NCI-H2107 treated with DMSO at 0.1 percent for 48 hours (cell line): ENCODE data around the gene HRH1.

Experiments used
- DNase-seq: peaks from one replicate; lab custom pipeline; 2025; ENCODE audit not compliant: unreplicated experiment; lab: John Stamatoyannopoulos, UW

HRH1 gene

DNA sequence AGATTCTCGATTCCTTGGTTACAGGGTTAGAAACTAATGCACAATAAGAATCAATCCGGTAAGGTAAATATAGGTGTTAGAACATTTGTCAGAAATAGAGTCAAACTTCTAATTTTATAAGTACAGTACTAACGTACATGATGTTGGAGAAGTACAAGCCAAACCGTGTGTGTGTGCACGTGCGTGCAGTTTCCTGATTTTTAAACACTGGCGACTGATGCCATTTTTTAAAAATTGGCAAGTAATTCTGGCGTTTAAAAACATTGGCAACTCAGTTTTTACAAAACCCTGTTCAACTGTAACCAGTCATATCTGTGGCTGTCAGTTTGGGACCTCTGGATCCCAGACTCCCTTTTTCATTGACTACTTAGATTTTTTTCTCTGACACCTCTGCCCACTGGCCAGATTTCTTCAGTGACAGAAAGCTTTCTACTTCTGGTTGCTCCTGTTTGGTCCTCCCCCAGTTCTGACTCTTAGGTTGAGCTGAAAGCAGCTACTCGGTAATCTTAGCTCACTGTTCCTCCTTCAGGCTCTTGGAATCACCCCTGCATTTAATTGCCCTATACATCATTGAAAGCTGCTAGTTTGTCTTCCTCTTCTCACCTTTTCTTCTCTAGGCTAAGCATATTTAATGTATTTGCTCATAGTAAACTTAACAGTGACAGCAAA, 118.7 kb downstream of the HRH1 start:
- no peak for DNase-seq

DNA sequence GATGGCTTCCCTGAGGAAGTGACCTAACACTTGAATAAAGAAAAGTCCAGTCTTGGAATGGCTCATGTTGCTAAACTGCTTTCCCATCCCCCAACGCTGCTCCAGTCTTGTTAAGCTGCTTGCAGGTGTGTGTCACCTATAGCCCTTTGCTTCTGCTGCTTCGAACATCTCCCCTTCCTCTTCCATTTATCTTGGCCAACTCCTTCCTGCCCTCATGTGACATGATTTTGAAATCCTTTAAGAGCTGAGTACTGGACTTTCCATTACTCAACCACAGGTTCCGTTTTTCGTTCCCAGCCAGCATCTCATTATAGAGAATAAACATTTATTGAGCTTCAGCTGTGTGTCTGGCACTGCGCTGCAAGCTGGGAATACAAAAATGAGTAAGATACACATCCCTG, 119.6 kb downstream of the HRH1 start:
- no peak for DNase-seq

DNA sequence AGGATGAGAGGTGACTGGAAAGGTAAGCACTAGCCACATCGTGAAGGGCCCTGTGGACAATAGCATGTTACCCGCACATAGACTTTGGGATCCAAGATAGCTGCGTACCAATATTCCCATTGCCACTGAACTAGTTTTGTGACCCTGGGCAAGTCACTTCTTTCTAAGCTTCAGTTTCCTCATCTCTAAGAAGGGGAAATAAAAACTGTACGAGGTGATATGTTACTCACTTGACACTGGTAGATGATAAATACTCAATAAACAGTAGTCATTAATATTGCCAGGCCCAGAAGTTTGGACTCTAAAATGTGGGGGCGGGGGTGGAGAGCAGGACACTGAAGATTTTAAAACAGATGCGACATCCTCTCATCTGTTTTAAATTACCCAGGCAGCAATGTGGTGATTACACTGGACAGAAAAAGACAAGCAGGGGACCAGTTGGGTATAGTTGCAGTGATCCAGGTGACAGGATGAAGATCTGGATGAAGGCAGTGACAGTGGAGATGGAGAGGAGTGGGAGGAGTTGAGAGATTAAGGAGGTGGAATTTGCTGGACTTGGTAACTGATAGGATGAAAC, 120.4 kb downstream of the HRH1 start:
- no peak for DNase-seq

DNA sequence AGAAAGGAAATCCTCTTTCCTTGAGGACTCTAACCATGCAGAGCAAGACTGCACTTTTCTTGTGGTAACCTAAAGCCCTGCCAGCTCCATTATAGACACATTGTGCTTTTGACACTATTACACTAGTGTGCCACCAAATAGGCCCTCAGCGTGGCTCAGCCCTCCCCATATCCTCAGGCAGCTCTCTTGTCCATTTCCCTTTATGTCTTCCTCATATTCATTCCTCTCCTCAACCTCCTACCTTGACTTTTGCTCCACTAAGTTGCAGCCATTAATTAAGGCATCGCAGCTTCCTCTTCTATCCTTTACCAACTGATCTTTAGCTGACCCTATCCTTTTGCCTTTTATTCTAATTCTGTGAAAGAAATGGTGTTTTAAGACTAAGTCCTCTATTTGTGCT, 121.6 kb downstream of the HRH1 start:
- DNase-seq, result no peak

DNA sequence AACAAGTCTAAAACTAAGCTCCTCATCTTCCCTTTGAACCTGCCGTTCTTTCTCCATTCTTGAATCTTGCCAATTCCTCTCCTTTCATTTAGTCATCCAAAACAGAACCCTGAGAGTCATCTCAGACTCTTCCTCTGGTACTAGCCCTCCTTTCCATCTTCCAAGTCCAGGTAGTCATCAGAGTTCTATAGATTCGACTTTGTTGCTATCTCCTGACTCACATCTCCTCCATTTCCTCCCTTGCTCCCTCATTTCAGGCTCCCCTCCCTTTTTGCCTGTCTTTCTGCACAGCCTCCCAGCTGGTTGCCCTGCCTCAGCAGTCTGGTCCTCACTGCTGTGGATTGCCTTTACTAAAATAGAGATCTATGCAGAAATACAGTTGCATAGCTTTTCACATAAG, 122.6 kb downstream of the HRH1 start:
- no peak for DNase-seq

DNA sequence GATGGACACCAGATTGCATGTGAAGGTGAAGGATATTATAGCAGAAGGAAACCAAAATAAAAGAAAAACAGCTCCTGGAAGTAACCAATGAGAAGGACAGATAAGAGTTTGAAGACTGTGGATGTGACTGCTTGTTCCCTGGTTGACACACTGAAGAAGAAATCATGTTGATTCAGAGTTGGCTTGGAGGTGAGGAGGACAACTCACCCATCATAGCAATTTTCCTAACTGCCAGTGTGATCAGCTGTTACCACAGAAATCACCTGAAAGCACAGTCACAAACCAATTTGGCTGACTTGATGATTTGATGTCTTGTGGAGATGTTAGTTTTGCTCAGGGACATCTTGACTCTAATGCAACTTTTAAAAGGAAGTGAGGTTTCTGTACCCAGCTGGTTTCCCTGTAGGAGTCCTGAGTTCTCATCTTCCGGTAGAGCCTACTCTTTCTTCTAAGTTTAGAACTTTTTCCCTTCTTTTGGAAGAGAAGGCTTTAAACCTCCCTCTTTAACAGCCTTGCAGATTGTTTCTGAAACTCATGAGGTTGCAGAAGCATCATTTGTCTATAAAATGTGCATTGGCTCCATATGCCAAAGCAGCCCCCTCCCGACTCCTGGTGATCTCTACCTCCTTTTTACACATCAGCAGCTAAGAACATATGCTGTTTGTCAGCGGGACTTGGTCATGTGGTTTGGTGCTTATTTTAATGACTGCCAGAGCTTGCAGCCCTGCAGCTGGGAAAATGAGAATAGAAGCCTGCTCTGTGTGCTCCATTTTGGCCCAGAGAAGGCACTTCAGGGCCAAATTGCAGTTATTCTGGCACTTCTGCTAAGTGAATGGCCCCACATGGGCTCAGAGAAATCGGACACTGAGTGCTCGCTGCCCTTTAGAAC, 128.2 kb downstream of the HRH1 start:
- no peak for DNase-seq

DNA sequence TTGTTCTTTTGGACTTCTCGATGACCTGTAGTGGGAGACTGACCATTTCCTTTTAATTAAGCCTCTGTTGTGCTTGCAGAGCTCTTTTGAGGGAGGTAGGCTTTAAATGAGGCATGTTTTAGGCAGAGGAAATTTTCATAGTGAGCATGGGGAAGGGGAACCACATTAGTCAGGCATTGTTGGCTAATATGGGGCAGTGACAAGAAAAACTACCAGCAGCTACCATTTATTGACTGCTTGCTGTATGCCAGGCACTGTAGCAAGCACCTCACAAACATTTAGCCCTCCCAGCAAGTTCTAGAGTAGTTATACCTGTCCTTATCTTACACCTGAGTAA, 128.8 kb downstream of the HRH1 start:
- no peak for DNase-seq

DNA sequence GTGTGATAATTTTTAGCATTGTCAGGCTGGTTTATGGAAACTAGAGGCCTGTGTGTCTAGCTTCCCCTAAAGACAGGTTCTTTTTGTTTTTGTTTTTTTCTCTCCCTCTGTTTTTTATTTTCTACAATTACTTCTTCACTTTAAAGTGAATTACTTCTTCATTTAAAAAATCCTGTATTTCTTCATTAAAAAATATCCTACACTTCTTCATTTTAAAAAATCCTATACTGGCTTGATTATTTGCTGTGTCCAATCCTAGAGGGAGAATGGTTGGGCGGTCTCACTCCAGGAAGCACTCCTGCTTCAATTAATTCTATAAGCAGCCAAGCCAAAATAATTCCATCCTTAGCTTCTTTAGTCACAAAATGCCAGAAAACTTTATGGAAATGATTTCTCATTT, 129.7 kb downstream of the HRH1 start:
- DNase-seq, result no peak

DNA sequence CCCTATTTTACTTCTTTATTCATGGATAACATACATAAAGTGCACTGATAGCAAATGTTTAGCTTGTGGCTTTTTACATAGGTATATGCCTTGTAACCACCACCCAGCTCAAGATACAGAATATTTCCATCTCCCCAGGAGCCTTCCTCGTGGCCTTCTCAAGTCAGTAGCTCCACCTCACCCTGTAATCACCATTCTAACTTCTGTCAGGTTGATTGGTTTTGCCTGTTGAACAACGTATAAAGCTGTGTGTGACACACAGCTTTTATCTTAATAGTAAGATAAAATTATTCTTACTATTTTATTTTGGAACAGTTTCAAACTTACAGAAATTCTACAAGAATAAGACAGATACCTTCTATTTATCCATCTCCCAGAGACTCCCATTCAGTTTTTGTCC, 131.2 kb downstream of the HRH1 start:
- DNase-seq, result no peak

DNA sequence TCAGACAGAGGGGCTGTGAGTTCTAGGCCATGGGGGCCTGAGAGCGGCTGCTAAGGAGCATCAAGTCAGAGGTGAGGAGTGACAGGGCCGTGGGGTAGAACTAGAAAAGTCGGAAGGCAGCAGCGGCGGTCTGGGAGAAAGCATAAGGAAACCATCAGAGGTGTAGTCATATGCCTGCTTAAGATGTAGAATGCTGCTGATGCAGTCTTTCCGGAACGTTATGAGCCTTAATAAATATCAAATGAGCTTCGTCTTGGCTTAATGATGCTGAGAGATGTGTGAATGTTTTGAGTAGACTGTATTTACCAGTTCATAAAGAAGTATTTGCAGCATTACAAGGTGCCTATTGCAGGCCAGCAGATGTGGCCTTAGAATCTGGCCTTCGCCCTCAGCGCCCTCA, 133.1 kb downstream of the HRH1 start:
- no peak for DNase-seq

DNA sequence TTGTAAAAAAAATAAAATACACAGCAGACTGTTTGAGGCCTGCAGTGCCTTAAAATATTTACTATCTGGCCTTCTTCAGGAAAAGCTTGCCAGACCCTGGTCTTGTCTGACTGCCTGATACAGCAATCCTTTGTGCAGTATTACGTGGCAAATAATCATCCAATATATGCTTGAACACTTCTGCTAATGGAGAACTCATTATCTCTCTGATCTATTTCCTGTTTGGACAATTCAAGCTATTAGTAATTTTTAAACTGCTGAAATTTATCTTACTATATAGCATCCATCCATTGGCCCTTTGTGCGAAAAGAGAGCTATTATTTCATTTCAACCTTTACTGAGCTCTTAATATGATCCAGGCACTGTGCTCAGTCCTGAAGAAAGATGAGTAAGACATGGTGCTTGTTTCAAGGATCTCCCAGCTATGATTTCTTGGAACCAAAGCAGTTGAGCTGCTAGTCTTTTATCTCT, 133.8 kb downstream of the HRH1 start:
- DNase-seq, result no peak

DNA sequence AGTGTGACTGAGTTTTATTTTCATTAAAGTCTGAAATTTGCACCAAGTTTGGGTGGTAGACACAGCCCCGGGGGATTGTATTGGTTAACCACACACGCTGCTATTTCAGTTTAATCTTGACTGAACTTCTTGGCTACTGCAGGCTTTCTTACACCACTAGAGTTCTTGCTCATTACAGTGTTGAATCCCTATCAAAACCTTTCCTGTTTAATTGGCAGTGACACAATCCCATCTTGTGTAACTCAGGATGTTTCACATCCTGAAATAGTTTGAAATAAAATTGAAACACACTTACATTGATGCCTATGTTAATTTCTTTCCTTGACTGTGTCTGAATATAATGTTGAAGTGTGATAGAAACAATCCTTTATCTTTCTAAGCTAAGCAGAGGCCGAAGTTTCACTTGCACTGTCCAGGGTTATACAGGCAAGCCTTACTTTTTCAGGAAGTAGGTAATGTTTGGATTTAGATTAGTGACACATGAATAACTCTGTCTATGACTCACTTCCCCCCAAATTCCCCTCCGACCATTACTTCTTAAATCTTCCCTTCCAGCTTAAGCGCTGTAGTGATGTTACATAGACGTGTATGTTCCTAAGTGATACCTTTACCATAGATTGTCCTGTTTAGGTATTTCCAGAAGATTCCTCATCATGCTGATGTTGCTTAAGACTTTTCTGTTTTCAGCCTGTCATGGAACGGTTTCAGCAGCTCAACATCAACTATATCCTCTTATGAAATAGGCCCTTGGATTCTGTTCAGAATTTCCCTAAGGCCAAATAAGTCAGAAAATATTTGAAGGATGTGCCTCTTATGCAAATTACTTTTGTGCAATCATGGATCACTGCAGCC, 134.7 kb downstream of the HRH1 start:
- DNase-seq, result no peak

DNA sequence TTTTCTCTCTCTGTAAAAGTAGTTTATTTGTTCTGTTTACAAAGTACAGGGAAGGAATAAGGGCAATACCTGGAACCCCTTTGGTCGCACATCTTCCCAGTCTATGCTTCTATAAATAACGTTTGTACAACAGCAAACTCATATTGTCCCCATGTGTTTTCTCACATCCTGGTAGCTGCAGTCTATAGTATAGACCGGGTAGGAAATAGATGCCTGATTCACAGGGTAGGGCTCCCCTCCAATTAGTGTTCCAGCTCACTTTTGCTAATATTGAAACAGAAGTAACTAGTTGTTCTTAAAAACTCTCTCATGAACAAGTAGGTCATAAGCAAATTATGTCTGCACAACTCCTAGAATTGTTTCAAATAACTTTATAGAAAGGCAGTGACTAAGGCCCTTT, 135.6 kb downstream of the HRH1 start:
- DNase-seq, result no peak

DNA sequence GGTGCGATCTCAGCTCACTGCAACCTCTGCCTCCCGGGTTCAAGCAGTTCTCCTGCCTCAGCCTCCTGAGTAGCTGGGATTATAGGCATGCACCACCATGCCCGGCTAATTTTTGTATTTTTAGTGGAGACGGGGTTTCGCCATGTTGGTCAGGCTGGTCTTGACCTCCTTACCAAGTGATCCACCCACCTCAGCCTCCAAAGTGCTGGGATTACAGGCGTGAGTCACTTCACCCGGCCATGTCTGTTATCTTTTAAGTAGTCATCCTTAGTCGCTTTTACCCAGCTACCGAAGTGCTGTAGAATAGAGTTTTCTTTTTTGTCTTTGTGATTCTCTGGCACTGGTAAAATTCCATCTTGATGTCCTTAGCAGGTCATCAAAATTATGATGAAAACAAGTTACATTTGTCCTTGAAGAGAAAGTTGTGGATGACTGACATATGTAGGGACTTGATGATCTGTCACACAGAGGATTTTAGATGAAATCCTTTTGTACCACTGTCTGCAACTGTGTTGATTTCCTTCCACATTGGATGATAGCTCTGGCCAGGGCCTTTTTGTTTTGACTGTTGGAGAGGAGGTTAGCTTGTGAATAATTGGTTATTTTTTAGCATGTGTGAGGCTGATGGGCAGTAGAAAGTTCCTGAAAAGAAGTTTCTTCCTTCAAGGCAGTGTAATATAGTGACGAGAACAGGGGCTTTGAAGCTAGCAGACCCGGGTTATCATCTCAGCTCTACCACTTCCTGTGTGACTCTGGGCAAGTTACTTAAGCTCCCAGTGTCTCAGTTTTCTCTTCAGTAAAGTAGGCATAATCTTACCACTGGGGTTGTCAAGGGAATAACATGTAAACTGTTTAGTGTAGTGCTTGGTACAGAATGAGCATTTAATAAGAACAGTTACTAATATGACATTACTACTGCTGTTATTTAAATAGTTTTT, 136.7 kb downstream of the HRH1 start:
- DNase-seq, result no peak

DNA sequence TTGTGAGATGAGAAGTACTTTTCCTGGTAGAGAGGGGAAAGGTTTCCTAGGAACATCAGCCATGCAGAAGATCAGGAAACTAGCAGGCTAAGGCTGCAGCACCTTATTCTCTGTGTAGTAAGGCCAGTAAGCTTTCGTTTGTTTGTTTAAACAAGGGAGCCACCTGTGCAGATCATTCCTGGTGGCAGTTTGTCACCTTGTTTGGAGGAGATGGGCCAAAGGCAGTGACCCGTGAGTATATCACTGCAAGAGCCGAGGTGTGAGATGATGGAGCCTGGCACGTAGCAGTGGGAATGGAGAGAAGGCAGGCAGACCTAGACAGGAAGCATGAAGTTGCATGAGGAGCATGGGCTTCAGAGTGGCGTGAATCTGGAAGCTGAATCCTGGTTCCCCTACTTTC, 137.5 kb downstream of the HRH1 start:
- DNase-seq, result no peak

DNA sequence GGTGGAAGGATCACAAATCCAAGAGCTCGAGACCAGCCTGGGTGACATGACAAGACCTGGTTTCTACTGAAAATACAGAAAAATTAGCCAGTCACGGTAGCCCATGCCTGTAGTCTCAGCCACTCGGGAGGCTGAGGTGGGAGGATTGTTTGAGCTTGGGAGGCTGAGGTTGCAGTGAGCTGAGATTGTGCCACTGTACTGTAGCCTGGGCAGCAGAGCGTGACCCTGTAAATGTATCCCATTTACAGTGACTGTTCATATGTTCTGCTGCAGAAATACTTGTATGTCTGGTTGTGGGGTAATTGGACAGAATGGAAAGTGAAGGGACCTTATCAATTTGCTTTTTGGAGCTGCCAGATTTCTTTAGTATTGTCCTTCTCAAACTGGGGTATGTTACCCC, 142.8 kb downstream of the HRH1 start:
- no peak for DNase-seq

DNA sequence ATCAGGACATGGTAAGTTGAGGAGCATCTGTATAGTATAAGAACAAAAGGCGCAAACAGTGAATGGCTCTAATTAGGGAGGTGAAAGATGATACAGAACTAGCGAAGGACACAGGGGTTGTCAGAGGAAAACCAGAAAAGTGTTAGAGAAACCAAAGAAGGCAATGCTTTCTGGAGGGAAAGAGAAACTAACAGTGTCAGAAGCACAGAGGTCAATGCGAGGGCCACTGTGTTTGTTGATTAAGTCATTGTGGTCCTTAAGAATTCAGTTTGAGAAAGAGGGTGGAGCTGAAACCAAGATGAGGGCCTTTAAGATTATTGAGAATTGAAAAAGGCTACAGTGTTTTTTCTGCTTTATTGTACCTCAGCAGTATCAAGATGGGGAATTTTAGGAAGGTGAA, 146.7 kb downstream of the HRH1 start:
- DNase-seq, result no peak

DNA sequence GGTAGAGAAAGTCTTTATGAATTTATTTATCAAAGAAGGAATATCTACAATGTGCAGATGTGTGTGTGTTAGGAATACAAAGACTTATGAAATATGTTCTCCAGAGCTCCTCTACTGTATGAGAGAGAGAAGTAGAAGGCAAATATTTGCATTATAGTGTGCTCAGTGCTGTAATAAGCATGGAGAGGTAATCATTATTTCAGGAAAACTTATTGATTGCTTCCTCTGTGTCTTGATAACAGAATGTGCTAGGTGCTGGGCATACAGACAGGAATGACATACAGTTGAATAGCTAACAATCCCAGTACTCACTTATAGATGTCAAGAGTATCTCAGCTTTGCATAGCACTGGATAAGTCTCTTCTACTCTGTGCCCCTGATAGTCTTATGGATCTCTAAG, 148.2 kb downstream of the HRH1 start:
- no peak for DNase-seq

DNA sequence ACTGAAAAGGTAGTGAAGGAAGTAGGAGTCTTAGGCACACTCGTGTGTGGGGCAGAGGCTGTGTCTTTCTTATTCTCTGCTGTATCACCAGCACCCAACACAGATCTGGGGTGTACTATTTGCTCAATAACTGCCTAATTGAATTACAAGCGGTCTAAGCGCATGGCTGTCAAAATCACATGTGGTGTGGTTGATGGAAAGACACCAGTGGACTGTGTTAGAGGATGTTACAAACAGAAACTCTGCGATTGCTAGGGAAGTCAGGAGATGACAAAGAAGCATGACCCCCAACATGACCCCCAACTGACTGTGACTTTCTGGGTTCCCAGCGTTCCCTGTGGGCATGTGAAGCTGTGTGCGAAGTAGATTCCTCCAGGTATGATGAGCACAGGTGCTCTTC, 149.9 kb downstream of the HRH1 start:
- no peak for DNase-seq

DNA sequence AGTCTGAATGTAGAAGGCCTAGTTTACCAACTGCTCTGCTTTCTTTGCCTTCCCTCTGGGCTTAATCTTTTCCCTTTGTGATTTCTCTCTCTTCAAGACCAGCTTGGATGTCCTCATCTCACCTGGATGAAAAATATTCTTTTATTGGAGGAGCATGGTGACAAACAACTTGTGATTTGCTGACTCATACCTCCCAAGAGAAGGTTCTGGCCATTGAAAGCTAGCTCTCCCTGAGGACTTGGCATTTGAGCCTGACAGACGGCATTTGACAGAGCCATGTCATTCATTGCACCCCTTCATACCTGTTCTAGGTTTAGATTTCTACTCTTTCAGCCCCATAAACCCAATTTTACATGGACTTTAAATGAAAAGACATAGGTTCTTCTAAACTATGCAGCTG, 151.2 kb downstream of the HRH1 start:
- DNase-seq, result no peak
